ENCODE data around the gene L3MBTL1.

Gene L3MBTL1

GRCh38 chr20:43529457-43530153, 22.1 kb downstream of the L3MBTL1 start:
- H3F3A ChIP-seq (ENCODE audit: insufficient read depth, low read length): no peaks in the 10 kb centered on the region
- DNase-seq: no peak
- TF ChIP-seq EZH2phosphoT487 (IDR thresholded peaks at IDR 0.05; ENCODE audit: low read length) (no peak), EZH2 (optimal IDR thresholded peaks at IDR 0.05; ENCODE audit: low read depth, low read length) (no peak), CTCF (IDR thresholded peaks at IDR 0.05; ENCODE audit: low read length) (no peak)
- no peak overlapping the region for H3K4me2 ChIP-seq (ENCODE audit: low read depth, low read length)
- no peaks in the 10 kb centered on the region for H3K4me1 ChIP-seq (ENCODE audit: low read length)
- H2AFZ ChIP-seq (ENCODE audit: low read length): no peak overlapping the region
- no peaks in the 10 kb centered on the region for H3K9me3 ChIP-seq (replicated peaks; ENCODE audit: insufficient read depth, low read length)
- H3K36me3 ChIP-seq (replicated peaks; ENCODE audit: insufficient read depth, low read length): no peaks in the 10 kb centered on the region
- no peaks in the 10 kb centered on the region for H4K20me1 ChIP-seq (ENCODE audit: insufficient read depth, low read length)
- no peak overlapping the region for H3K4me3 ChIP-seq (ENCODE audit: low read length)
- H3K79me2 ChIP-seq (ENCODE audit: low read length): no peaks in the 10 kb centered on the region
- H3K9me2 ChIP-seq (replicated peaks; ENCODE audit: insufficient read depth, low read length): no peaks in the 10 kb centered on the region
- no peak overlapping the region for H3K9ac ChIP-seq (ENCODE audit: low read length)
- H3K27me3 ChIP-seq (replicated peaks; ENCODE audit: insufficient read depth, low read length): no peaks in the 10 kb centered on the region
- no peak overlapping the region for H3K27ac ChIP-seq (ENCODE audit: low read length)

- Histone ChIP-seq H3K9ac (ENCODE audit: low read length) (no peak overlapping the region), H3K27ac (ENCODE audit: low read length) (no peak overlapping the region), H3K79me2 (ENCODE audit: low read length) (no peaks in the 10 kb centered on the region), H2AFZ (ENCODE audit: low read length) (no peak overlapping the region), H3K36me3 (replicated peaks; ENCODE audit: insufficient read depth, low read length) (no peaks in the 10 kb centered on the region), H3K9me3 (replicated peaks; ENCODE audit: insufficient read depth, low read length) (no peaks in the 10 kb centered on the region), H3K4me1 (ENCODE audit: low read length) (peaks cover 8% of the 10 kb centered on the region; the same call in 1 of the 2 replicates), H4K20me1 (ENCODE audit: insufficient read depth, low read length) (no peaks in the 10 kb centered on the region), H3K4me2 (ENCODE audit: low read depth, low read length) (no peak overlapping the region), H3K4me3 (ENCODE audit: low read length) (no peak overlapping the region), H3F3A (ENCODE audit: insufficient read depth, low read length) (no peaks in the 10 kb centered on the region), H3K27me3 (replicated peaks; ENCODE audit: insufficient read depth, low read length) (no peaks in the 10 kb centered on the region), H3K9me2 (replicated peaks; ENCODE audit: insufficient read depth, low read length) (no peaks in the 10 kb centered on the region)
- DNase-seq: no peak
- TF ChIP-seq EZH2 (optimal IDR thresholded peaks at IDR 0.05; ENCODE audit: low read depth, low read length): no peak
- TF ChIP-seq EZH2phosphoT487 (IDR thresholded peaks at IDR 0.05; ENCODE audit: low read length): no peak
- TF ChIP-seq CTCF (IDR thresholded peaks at IDR 0.05; ENCODE audit: low read length): no peak
Measured at GRCh38 chr20:43530321-43531090, 23.0 kb downstream of the L3MBTL1 start.

GRCh38 chr20:43531091-43531443, 23.6 kb downstream of the L3MBTL1 start:
- no peaks in the 10 kb centered on the region for H4K20me1 ChIP-seq (ENCODE audit: insufficient read depth, low read length)
- no peak overlapping the region for H2AFZ ChIP-seq (ENCODE audit: low read length)
- no peak overlapping the region for H3K4me3 ChIP-seq (ENCODE audit: low read length)
- H3K36me3 ChIP-seq (replicated peaks; ENCODE audit: insufficient read depth, low read length): no peaks in the 10 kb centered on the region
- H3K9me2 ChIP-seq (replicated peaks; ENCODE audit: insufficient read depth, low read length): no peaks in the 10 kb centered on the region
- no peak for DNase-seq
- H3K79me2 ChIP-seq (ENCODE audit: low read length): no peaks in the 10 kb centered on the region
- no peaks in the 10 kb centered on the region for H3F3A ChIP-seq (ENCODE audit: insufficient read depth, low read length)
- H3K27ac ChIP-seq (ENCODE audit: low read length): no peak overlapping the region
- H3K9ac ChIP-seq (ENCODE audit: low read length): no peak overlapping the region
- no peaks in the 10 kb centered on the region for H3K9me3 ChIP-seq (replicated peaks; ENCODE audit: insufficient read depth, low read length)
- no peaks in the 10 kb centered on the region for H3K27me3 ChIP-seq (replicated peaks; ENCODE audit: insufficient read depth, low read length)
- no peak overlapping the region for H3K4me2 ChIP-seq (ENCODE audit: low read depth, low read length)
- H3K4me1 ChIP-seq (ENCODE audit: low read length): peaks cover 8% of the 10 kb centered on the region; the same call in 1 of the 2 replicates
- no peak for TF ChIP-seq CTCF (IDR thresholded peaks at IDR 0.05; ENCODE audit: low read length)
- TF ChIP-seq EZH2phosphoT487 (IDR thresholded peaks at IDR 0.05; ENCODE audit: low read length): no peak
- TF ChIP-seq EZH2 (optimal IDR thresholded peaks at IDR 0.05; ENCODE audit: low read depth, low read length): no peak
